BLaER1 (cell line): ENCODE measurements around the gene PDIA5.

Experiments used
- H3K27ac ChIP-seq: shearing (Covaris generic); formaldehyde crosslinking; 2 replicates; pipeline ENCODE4 v1.8.1; 2022
- H3K27me3 ChIP-seq: shearing (Covaris generic); formaldehyde crosslinking; 2 replicates; pipeline ENCODE4 v1.8.1; 2022
- H3K36me3 ChIP-seq: shearing (Covaris generic); formaldehyde crosslinking; 2 replicates; pipeline ENCODE4 v1.8.1; 2022
- H3K4me1 ChIP-seq: shearing (Covaris generic); formaldehyde crosslinking; 2 replicates; pipeline ENCODE4 v1.8.1; 2022
- H3K4me2 ChIP-seq: shearing (Covaris generic); formaldehyde crosslinking; 2 replicates; pipeline ENCODE4 v1.8.1; 2022
- H3K4me3 ChIP-seq: shearing (Covaris generic); formaldehyde crosslinking; 2 replicates; pipeline ENCODE4 v1.8.1; 2022
- H3K9ac ChIP-seq: shearing (Covaris generic); formaldehyde crosslinking; 2 replicates; pipeline ENCODE4 v1.8.1; 2022
- H3K9me3 ChIP-seq: shearing (Covaris generic); formaldehyde crosslinking; 2 replicates; pipeline ENCODE4 v1.8.1; 2022
- H4K20me1 ChIP-seq: shearing (Covaris generic); formaldehyde crosslinking; 2 replicates; pipeline ENCODE4 v1.8.1; 2022
- Cebpa-rat ChIP-seq: shearing (Covaris generic); IDR thresholded peaks from 2 replicates; pipeline ENCODE4 v1.8.1; 2022

The PDIA5 gene

DNA sequence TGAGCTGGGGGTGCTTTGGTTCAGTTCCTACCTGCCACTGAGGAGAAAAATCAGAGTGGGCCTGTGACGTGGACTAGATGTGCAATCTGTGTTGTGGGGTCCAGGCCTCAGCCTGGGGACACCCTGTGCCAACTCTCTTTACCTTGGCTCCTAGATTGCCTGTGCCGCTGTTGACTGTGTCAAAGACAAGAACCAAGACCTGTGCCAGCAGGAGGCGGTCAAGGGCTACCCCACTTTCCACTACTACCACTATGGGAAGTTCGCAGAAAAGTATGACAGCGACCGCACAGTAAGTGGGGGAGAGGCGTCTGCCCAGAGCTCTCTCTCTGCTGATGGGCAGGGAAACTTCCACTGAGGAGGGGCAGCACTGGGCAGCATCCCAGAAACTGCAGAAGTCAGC lies 94.3 kb downstream of the PDIA5 start:
- H4K20me1 ChIP-seq, result no peaks in the 10 kb centered on the region
- no peak overlapping the region for H3K4me2 ChIP-seq
- H3K36me3 ChIP-seq, result peaks cover 4% of the 10 kb centered on the region; the same call in 1 of the 2 replicates
- H3K27me3 ChIP-seq, result no peaks in the 10 kb centered on the region
- H3K9ac ChIP-seq, result no peak overlapping the region
- peaks cover 3% of the 10 kb centered on the region; the same call in 1 of the 2 replicates for H3K9me3 ChIP-seq
- no peak overlapping the region for H3K27ac ChIP-seq
- H3K4me1 ChIP-seq, result peaks cover 20% of the 10 kb centered on the region
- TF ChIP-seq Cebpa-rat, result no peak
- no peak overlapping the region for H3K4me3 ChIP-seq

DNA sequence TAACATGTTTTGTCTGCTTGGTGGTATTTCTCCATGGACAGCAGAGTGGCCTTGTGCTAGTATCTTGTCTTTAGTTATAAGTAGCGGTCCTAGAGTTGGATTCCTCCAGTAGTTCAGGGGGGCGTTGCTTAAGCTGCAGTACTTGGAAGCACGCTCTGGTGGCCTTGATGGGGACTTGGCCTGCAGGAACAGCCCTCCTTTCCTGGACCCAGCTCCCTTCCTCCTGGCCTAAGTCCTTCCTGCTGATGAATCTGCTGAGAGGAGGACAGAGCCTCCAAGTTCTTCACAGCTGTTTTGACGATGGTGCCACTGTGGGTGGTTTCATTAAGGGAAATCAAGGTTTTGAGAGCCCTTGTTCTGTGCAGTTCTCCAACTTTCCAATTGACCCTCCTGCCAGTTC lies 96.3 kb downstream of the PDIA5 start:
- Histone ChIP-seq H3K27me3 (no peaks in the 10 kb centered on the region), H3K4me3 (no peak overlapping the region), H3K9ac (no peak overlapping the region), H4K20me1 (no peaks in the 10 kb centered on the region), H3K9me3 (peaks cover 10% of the 10 kb centered on the region), H3K4me2 (no peak overlapping the region), H3K4me1 (peaks cover 5% of the 10 kb centered on the region; the same call in 1 of the 2 replicates), H3K36me3 (peaks cover 4% of the 10 kb centered on the region; the same call in 1 of the 2 replicates), H3K27ac (no peak overlapping the region)
- TF ChIP-seq Cebpa-rat, result no peak

DNA sequence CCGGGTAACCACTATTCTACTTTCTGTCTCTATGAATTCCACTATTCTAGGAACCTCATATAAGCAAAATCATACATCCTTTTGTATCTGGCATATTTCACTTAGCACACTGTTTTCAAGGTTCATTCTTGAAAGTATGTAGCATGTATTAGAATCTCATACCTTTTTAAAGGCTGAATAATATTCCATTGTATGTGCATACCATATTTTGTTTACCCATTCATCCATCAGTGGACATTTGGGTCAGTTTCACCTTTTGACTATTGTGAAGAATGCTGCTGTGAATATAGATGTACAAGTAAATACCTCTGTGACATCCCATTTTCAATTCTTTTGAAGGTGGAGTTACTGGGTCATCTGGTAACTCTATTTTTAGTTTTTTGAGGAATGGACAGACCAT lies 98.3 kb downstream of the PDIA5 start:
- H3K36me3 ChIP-seq, result peaks cover 4% of the 10 kb centered on the region; the same call in 1 of the 2 replicates
- H3K9ac ChIP-seq, result no peak overlapping the region
- H4K20me1 ChIP-seq, result no peaks in the 10 kb centered on the region
- H3K27ac ChIP-seq, result no peak overlapping the region
- no peaks in the 10 kb centered on the region for H3K27me3 ChIP-seq
- no peak overlapping the region for H3K4me3 ChIP-seq
- no peaks in the 10 kb centered on the region; the same call in 1 of the 2 replicates for H3K4me1 ChIP-seq
- peaks cover 10% of the 10 kb centered on the region for H3K9me3 ChIP-seq
- TF ChIP-seq Cebpa-rat, result no peak
- H3K4me2 ChIP-seq, result no peak overlapping the region

DNA sequence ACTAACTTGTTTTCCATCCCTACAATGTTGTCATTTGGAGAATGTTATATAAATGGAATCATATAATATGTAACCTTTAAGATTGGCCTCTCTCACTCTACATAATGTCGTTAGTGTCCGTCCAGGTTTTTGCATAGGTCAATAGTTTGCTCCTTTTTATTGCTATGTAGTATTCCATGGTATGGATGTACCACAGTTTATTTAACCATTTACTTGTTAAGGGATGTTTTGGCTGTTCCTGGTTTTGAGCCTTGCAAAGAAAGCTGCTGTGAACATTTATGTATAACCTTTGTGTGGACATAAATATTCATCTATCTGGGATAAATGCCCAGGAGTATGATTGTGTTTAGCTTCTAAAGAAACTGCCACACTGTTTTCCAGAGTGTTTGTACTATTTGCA lies 100.9 kb downstream of the PDIA5 start:
- H3K36me3 ChIP-seq, result no peaks in the 10 kb centered on the region

DNA sequence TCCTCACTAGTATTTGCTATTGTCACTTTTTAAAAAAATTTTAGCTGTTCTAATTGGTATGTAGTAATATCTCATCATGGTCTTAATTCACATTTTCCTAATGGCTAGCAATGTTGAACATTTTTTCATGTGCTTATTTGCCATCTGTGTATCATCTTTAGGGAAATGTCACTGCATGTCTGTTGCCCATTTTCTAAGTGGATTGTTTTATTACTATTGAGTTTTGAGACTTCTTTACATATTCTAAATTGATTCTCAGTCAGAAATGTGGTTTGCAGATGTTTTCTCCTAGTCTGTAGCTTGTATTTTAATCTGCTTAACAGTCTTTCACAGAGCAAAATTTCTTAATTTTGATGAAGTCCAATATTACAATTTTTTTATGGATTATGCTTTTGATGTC lies 101.3 kb downstream of the PDIA5 start:
- Histone ChIP-seq H3K36me3 (no peaks in the 10 kb centered on the region), H3K4me2 (no peak overlapping the region), H3K27ac (no peak overlapping the region), H3K9me3 (peaks cover 10% of the 10 kb centered on the region), H4K20me1 (no peaks in the 10 kb centered on the region), H3K4me3 (no peak overlapping the region), H3K4me1 (no peaks in the 10 kb centered on the region), H3K9ac (no peak overlapping the region), H3K27me3 (no peaks in the 10 kb centered on the region)
- no peak for TF ChIP-seq Cebpa-rat

More for the DNA sequence above, 100.9 kb downstream of the PDIA5 start:
- Histone ChIP-seq H3K4me1 (no peaks in the 10 kb centered on the region), H3K27ac (no peak overlapping the region), H3K4me2 (no peak overlapping the region), H4K20me1 (no peaks in the 10 kb centered on the region), H3K9ac (no peak overlapping the region), H3K27me3 (no peaks in the 10 kb centered on the region), H3K4me3 (no peak overlapping the region), H3K9me3 (peaks cover 10% of the 10 kb centered on the region)
- no peak for TF ChIP-seq Cebpa-rat

- no peak overlapping the region for H3K9ac ChIP-seq
- TF ChIP-seq Cebpa-rat, result no peak
- no peak overlapping the region for H3K27ac ChIP-seq
- H3K4me1 ChIP-seq, result no peaks in the 10 kb centered on the region
- H3K4me3 ChIP-seq, result no peak overlapping the region
- H4K20me1 ChIP-seq, result no peaks in the 10 kb centered on the region
- no peaks in the 10 kb centered on the region for H3K36me3 ChIP-seq
- no peaks in the 10 kb centered on the region for H3K27me3 ChIP-seq
- H3K9me3 ChIP-seq, result peaks cover 10% of the 10 kb centered on the region
- no peak overlapping the region for H3K4me2 ChIP-seq
These were observed 101.8 kb downstream of the PDIA5 start for GRCh38 chr3:123168605-123169004.

- Histone ChIP-seq H3K4me2 (no peak overlapping the region), H3K27ac (no peak overlapping the region), H3K27me3 (no peaks in the 10 kb centered on the region), H4K20me1 (no peaks in the 10 kb centered on the region), H3K4me1 (no peaks in the 10 kb centered on the region), H3K9ac (no peak overlapping the region), H3K36me3 (no peaks in the 10 kb centered on the region), H3K9me3 (peaks cover 7% of the 10 kb centered on the region), H3K4me3 (no peak overlapping the region)
- no peak for TF ChIP-seq Cebpa-rat
These were observed 102.7 kb downstream of the PDIA5 start for GRCh38 chr3:123169492-123169929.

GRCh38 chr3:123169930-123170329 lies 103.1 kb downstream of the PDIA5 start:
- H3K27me3 ChIP-seq, result no peaks in the 10 kb centered on the region
- H4K20me1 ChIP-seq, result no peaks in the 10 kb centered on the region
- H3K9me3 ChIP-seq, result peaks cover 6% of the 10 kb centered on the region
- H3K4me3 ChIP-seq, result no peak overlapping the region
- H3K4me2 ChIP-seq, result no peak overlapping the region
- H3K4me1 ChIP-seq, result no peaks in the 10 kb centered on the region
- H3K27ac ChIP-seq, result no peak overlapping the region
- H3K9ac ChIP-seq, result no peak overlapping the region
- no peak for TF ChIP-seq Cebpa-rat
- H3K36me3 ChIP-seq, result no peaks in the 10 kb centered on the region

- H3K4me1 ChIP-seq, result no peaks in the 10 kb centered on the region
- H3K9me3 ChIP-seq, result no peaks in the 10 kb centered on the region; the same call in 1 of the 2 replicates
- H3K27ac ChIP-seq, result no peak overlapping the region
- H3K36me3 ChIP-seq, result no peaks in the 10 kb centered on the region
- no peak overlapping the region for H3K4me2 ChIP-seq
- no peak overlapping the region for H3K9ac ChIP-seq
- TF ChIP-seq Cebpa-rat, result no peak
- no peak overlapping the region for H3K4me3 ChIP-seq
- no peaks in the 10 kb centered on the region for H3K27me3 ChIP-seq
- H4K20me1 ChIP-seq, result no peaks in the 10 kb centered on the region
These were observed 114.0 kb downstream of the PDIA5 start for GRCh38 chr3:123180791-123181190.

DNA sequence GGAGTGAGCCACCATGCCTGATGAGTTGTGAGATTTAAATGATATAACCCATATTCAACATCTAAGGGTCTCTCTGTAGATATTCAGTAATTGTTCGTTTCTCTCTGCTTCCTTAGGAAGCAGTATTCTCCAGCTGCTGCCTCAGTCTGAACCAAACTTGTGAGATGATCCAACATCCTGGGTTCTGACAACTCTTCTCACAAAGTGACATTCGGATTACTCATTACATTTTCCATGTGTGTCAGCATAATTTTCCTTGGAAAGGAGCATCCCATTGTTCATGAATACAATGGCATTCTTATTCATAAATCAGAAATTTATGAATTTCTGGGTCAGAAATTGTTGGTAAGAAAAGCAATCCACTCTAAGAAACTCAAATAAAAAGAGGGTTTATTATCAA lies 119.9 kb downstream of the PDIA5 start:
- H3K9me3 ChIP-seq, result no peaks in the 10 kb centered on the region; the same call in 1 of the 2 replicates
- no peaks in the 10 kb centered on the region for H4K20me1 ChIP-seq
- no peak overlapping the region for H3K4me2 ChIP-seq
- no peak overlapping the region for H3K4me3 ChIP-seq
- H3K36me3 ChIP-seq, result no peaks in the 10 kb centered on the region
- no peak overlapping the region for H3K27ac ChIP-seq
- H3K4me1 ChIP-seq, result no peaks in the 10 kb centered on the region
- TF ChIP-seq Cebpa-rat, result no peak
- H3K9ac ChIP-seq, result no peak overlapping the region
- H3K27me3 ChIP-seq, result no peaks in the 10 kb centered on the region

- Histone ChIP-seq H3K27ac (no peak overlapping the region), H3K9me3 (no peaks in the 10 kb centered on the region), H3K4me2 (no peak overlapping the region), H3K9ac (no peak overlapping the region), H3K27me3 (no peaks in the 10 kb centered on the region), H3K4me1 (no peaks in the 10 kb centered on the region), H3K36me3 (no peaks in the 10 kb centered on the region), H3K4me3 (no peak overlapping the region), H4K20me1 (no peaks in the 10 kb centered on the region)
- peak; percentile 45; the same call in 1 of the 2 replicates for TF ChIP-seq Cebpa-rat
These were observed 121.2 kb downstream of the PDIA5 start for GRCh38 chr3:123188058-123188457.
